Suppressor macrophage treated with lipopolysaccharide for 4 hours (primary cell): ENCODE data around the gene HTR5A.

ENCODE experiments used
- DNase-seq: peaks from one replicate; pipeline ENCODE4 v3.0.0-alpha.2; 2020

HTR5A gene

DNA sequence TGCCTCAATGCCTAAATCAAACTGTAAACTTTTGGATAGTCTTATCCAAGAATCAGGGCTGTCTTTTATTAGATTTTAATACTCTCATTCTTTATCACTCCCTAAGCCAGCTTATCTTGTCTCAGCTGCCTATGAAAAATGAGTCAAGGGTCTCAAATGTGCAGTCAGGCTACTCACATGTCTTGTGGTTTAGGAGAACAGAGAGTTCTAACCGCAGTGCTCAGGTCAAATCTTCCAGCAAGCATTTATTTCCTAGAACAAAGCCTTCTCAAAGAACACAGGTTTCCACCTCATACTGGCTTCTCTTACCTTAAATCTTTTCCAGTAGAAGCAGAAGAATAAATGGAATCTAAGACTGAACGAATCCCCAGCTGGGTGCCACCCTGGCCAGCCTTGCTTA is 23.5 kb downstream of the HTR5A start:
- no peak for DNase-seq

DNA sequence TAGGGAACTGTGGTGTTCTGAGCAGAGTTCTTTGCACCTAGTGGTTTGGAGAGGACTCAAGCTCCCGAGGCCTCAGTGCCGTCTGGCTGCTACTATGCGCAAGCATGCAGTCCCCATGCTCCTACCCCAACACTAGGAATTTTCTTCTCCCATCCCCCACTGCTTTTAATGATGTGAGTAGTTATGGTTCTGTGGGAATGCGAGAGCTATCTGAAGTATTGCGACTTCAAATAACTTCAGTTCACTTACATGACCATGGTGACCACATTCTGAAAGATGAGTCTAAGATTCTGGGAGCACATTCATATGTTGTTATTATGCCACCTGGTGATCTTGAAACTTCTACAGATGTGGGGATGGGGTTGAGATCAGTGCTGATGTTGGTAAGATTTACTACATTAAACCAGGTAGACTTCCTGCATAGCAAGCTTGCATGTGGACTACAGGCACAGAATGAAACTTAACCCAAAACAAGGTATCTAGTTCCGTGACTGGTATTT is 24.6 kb downstream of the HTR5A start:
- no peak for DNase-seq

DNA sequence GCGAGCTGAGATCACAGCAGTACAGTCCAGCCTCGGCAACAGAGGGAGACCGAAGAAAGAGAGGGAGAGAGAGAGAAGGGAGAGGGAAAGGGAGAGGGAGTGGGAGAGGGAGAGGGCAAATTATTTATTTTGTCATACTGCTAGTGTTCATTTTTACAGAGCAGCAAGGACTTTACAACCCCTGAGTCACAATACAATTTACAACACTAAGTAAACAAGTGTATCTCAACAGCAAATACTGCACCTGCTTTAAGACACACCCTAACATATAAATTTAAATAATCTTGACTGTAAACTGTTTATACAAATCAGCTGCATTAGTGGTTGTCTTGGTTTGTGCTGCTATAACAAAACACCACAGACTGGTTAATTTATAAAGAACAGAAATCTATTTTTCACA is 27.2 kb downstream of the HTR5A start:
- no peak for DNase-seq

DNA sequence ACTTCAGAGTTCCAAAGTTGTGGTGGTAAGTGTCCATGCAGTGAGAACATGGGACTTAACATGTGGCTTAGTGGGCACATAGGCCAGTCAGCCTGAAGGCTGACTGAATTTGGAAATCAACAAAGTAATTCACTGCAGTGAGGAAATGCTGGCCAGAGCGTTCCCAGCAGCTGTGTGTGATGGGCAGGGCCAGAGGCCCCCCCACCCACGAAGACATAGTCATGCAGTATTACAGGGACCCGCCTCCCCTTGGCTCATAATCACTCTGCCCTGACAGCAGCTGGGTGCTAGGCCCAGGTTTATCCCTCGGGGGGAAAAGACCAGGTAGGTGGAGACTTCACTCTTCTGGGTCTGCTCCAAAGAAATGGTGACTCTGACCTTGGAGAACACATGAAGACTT is 33.7 kb downstream of the HTR5A start:
- no peak for DNase-seq

DNA sequence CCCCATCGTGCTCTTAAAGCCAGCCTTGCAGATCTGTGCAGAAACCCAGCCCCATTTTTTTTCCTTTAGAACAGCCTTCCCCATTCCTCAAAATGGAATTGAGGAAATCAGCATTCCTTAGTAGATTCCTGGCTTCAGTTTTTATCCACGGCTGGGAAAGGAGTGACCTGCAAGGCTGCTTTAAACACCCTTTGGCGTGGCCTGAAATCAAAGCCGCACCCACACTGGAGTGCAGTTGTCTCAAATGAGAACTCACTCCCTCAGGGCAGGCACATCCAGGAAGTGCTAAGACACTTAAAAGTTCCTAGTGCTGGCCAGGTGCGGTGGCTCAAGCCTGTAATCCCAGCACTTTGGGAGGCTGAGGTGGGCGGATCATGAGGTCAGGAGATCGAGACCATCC is 34.8 kb downstream of the HTR5A start:
- DNase-seq = no peak

DNA sequence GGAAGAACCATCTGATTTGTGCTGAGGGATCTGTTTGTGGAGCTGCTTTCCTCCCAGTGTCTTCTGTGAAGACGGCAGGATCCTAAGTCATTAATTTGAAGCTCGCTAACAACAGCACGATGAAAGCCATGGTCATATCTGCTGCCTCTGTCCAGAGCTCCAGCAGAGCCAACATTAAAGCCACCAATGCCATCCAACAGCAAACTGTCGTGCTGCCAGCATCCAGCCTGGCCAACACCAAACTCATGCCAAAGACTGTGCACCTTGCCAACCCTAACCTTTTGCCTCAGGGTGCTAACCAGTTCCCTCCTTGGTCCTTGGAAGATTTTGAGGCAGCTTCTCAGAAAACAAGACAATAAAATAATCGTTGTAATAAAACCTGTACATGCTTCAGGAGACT is 36.2 kb downstream of the HTR5A start:
- no peak for DNase-seq

DNA sequence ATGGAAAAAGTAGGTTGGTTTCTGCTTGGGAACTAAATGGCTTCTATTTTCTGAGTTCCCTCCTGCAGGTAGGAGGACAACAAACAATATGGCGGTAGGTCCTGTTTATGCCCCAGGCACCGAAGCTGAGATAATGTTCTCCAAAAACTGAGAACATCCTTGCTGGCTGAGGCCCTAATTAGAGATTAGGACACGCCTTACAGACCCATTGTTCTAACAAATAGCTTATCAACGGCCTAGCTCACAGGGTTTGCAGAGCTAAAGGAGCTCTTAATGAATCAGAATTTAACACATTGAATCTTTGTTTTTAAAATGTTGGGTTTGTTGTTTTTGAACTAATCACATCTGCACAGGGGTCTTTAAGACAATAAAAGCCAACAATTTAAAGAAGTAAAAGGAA is 37.0 kb downstream of the HTR5A start:
- DNase-seq = no peak

DNA sequence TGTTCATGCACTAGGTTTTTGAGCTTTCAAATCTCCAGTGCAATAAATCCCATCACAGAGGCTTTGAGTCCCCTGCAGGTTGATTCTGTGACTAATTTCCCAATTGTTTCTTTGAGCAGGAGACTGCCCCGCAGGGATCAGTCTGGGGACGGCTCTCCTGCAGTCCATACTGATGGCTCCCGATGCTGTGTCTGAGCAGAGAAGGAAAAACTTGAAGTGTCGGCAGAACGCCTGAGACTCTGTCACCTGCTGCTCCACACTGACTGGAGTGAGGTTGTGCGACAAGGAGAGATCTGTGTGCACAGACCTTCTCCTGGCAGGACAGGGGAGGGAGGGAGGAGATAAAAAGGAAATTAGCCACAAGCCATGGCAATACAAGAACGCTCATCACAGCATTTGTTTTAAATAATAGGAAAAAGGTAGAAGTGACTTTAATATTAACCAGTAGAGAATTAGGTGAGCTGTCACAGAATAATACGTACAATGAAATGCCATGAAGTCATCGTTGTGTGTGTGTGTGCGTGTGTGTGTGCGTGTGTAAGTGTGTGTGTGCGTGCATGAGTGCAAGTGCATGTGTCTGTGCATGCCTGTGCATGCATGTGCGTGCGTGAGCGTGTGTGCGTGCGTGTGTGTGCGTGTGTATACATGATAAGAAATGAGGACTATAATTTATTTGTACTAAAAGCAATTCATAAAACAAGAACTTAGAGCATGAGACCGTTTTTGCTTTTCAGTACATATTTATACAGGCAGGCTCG is 38.2 kb downstream of the HTR5A start:
- no peak for DNase-seq

DNA sequence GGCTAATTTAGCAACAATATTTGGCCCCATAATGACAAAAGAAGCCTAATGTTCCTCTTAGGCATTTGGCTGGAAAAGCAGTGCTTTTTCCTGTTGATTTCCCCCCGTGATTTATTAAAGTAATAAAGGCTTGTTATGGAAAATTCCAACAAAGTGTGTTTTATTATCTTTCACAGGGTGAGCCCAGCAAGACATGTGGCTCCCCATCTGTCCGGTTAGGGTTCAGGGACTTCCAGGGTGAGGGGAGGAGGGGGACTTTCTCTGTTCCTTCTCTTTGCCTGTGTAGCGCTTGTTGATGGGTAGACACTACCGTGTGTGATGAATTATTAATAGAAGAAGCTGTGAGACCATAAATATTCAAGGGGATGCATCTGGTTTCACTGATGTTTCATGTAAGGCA is 39.0 kb downstream of the HTR5A start:
- DNase-seq = no peak

DNA sequence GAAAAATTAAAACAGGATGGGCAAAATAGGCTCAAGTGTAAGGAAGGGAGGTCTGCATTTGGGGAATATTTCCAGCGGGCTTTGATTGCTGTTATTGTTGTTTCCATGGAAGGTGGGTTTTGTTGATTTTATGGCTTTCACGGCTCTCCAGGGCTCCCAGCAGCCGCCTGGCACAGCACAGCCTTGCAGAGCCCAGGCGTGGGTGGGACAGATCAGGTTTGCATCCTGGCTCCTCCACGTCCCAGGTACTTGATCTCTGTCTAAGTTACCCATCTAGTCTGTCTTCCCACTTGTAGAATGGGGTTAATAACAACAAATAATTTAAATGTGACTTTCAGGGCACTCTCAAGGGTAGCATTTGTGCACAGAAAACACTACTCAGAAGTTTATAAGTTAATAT is 45.2 kb downstream of the HTR5A start:
- DNase-seq = no peak

DNA sequence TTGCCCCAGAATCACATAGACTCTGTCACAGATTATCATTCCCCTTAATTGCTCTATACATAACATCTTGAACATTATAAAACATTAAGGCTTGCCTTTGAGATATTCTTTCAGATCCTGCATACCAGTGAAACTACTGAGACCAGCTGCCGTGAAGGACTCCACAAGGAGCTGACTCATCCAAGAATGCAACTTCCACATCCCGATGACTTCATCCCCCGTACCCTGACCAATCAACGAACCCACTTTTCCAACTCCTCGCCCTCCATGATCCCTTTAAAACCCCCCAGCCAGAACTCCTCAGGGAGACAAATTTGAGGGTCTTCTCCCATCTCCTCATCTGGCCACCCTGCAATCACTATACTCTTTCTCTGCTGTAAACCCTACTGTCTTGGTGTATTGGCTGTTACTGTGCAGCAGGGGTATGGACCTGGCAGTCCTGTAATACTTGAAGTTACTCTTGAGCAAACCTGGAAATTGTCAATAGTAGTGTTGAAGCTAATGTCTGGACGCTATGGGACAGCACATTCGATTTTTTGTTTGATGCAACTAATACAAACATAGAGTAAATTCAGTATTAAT is 49.8 kb downstream of the HTR5A start:
- DNase-seq = no peak

DNA sequence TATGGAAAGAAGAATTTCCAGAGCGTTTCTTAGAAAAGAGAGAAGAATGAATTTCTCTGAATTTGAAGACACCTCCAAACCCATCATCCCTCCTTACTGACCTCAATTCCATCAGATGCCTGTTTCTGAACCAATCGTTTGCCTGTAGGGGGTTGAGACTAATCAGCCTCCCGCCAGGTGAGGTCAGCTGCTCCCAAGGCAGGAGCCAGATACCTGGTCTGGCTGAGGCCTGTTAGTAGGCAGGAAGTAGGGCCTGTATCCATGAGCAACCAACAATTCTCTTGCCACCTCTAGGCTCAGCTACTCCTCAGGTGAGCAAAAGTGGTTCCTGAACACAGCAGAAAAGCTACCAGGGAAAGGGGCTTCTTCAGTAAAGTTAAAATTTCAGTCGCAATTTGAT is 50.3 kb downstream of the HTR5A start:
- no peak for DNase-seq

DNA sequence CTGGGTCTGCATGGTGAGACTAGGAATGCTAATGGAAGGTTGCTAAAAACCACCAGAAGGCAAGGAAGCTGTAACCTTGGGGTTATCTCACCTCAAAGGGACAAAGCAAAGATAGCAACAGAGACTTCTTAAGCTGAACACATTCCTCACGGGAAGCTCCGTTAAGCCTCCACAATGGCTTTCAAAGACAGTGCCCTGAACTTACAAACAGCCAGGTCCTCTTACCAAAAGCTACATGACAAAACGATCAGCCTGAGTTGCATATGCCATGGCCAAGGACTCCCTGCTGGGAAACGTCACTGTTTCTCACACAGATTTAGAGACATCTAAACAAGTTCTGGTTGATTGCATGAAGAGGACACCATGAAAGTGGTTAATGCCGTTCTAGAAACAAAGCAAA is 52.7 kb downstream of the HTR5A start:
- no peak for DNase-seq

DNA sequence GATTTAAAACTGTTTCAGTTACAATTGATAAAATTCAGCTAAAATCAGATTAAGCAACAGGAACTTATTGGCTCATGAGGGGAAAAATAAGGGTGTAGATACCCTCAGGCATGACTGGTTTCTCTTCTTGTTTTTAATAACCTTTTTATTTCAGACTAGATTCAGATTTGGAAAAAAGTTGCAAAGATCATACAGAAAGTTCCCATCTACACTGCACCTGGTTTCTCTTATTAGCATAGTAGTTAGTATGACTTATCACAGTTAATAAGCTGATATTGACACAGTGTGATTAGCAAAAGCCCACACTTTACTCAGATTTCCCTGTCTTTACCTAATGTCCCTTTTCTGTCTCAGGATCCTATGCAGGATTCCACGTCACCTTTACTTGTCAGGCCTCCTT is 53.3 kb downstream of the HTR5A start:
- no peak for DNase-seq

DNA sequence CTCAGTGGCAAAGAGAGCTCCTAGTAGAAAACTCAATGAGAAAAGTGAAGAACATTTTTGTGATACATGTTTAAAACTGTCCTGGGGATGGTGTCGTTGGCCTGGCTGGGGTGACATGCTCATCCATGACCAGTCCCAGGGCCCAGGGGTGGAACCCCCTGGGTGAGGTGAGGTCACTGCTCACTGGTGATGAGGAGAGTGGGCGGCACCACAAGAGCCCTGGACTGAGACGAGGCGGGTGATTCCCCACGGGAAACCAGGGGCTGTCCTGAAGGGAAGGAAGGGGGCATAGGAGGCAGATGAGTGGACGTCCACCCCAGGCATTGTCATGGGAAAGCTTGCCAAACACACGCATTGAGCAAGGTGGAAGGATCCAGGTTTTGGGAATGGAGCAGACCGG is 54.6 kb downstream of the HTR5A start:
- DNase-seq = no peak

DNA sequence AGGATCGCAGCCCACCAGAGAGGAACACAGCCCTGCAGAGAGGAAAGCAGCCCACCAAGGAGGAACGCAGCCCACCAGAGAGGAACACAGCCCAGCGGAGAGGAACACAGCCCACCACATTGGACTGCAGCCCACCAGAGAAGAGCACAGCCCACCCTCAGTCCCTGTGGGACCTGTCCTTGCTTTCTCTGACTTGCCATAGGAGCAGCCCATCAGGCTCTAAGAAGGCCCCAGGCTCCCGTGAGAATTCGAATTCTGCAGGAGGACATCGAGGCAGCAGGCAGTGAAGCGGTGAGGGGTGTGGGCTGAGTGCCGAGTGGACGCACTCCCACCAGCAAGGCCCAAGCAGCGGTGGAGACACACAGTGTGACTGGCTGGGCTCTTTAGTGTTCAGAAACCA is 59.1 kb downstream of the HTR5A start:
- no peak for DNase-seq

DNA sequence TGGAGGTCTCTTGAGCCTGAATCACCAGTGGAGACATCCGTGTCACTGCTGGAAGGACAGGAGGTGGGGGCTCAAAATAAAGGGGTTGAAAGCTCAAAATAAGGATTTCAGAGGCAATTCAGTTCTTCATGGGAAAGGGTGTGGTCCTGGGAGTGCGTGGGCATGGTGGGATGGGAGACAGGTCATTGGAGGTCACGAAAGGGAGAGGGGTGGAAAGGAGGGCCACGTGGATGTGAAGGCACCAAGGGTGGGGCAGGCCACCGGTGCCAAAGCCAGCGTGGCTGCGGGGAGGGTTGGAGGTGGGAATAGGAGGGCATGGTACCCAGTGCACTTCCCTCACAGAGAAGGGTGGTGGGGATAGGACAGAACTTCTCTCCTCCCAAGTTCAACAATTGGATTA is 59.7 kb downstream of the HTR5A start:
- no peak for DNase-seq

DNA sequence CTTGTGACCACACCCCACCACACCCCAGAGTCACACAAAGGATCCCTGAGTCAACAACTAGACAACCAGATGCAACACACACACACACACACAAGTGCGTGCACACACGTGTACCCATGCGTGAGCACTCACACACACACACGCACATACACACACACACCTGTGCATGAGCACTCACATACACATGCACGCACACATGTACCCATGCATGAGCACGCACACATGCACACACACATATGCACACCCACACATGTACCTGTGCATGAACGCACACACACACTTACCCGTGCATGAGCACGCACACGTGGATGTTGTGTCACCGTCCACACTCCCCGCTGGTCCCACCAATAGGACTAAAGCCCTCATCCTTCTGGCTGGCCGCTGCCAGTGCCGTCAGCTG is 60.4 kb downstream of the HTR5A start:
- no peak for DNase-seq

DNA sequence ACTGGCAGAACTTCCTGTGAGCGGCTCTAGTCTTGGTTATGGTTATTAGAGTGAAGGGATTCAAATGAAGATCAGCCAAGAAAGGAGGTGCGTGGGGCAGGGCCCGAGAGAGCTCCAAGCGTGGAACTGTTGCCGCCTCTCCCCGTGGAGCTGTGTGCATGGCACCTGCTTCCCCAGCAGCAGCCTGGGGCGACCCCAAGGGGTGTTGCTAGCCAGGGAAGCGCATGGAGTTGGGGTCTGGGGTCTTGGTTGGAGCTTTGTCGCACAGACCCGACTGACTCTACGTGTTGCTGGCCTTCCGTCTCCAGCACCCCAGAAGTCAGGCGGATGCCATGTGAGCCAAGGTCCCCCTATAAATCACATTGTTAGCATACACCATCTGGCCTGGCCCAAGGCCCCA is 61.0 kb downstream of the HTR5A start:
- DNase-seq = no peak

DNA sequence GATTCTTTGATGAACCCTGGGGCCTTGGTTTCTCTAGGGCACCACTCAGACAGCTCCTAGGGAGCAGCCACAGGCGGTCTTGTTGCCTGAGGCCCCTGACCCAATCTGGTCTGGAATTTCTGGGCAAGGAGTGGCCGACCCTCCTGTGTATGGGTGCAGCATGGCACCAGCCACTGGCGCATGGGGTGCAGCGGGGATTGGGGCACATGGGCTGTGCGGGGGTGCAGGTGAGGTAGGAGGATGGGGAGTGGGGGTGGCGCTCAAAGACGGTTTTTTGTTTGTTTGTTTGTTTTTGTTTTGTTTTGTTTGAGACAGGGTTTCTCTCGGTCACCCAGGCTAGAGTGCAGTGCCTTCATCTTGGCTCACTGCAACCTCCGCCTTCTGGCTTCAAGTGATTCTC is 62.3 kb downstream of the HTR5A start:
- DNase-seq = no peak

DNA sequence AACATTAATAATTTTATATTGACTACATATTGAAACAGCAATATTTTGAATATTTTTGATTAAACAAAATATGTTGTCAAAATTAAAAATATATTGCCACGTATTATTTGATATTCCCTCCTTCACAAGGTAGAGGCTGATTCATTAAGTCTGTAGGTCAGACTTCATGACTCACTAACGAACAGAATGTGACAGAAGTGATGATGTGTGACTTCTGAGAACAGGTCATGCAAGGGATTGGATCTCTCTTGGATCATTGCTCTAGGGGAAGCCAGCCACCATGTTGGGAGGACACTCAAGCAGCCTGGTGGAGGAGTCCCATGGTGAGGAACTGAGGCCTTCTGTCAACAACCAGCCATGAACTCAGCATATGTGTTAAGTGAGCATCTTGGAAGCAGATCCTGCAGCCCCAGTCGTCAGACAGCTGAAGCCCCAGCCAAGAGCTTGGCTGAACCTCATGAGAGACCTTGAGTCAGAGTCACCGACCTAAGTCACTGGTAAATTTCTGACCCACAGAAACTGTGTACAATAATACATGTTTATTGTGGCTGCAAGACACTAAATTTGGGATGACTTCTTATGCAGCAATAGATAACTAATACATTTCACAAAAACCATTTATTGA is 66.6 kb downstream of the HTR5A start:
- no peak for DNase-seq
